Suprapubic skin (tissue), 4 donors: Measurements from ENCODE around the gene GMPPA. TPM values are rescaled to one million over a fixed set of nuclear protein-coding genes. Genes with fewer than 3 reads are reported as not detected.

ENCODE experiments used
- DNase-seq, 2 donors: peaks; one replicate each; pipeline ENCODE4 v3.0.0-alpha.2; 2019; ENCODE audit warnings: low spot score in 2 of 2
- H3K27ac ChIP-seq: fragments of 200-600 bp; sonication (generic); one replicate; pipeline ENCODE4 v1.5.1; 2019
- H3K27me3 ChIP-seq: fragments of 200-600 bp; sonication (generic); one replicate; pipeline ENCODE4 v1.5.1; 2019
- H3K36me3 ChIP-seq: fragments of 200-600 bp; sonication (generic); one replicate; pipeline ENCODE4 v1.5.1; 2019
- H3K4me1 ChIP-seq: fragments of 200-600 bp; sonication (generic); one replicate; pipeline ENCODE4 v1.5.1; 2019
- H3K4me3 ChIP-seq: fragments of 200-600 bp; sonication (generic); one replicate; pipeline ENCODE4 v1.5.1; 2019; ENCODE audit warnings: mild to moderate bottlenecking
- H3K9me3 ChIP-seq: fragments of 200-600 bp; sonication (generic); one replicate; pipeline ENCODE4 v1.5.1; 2019
- CTCF ChIP-seq, 2 donors: fragments of 200-600 bp in 1 of 2; fragments of 450-650 bp in 1 of 2; sonication (generic) in 1 of 2; IDR thresholded peaks; one replicate each; pipeline ENCODE4 v1.5.1; 2016 to 2019; ENCODE audit warnings: antibody characterized with exemption in 2 of 2, mild to moderate bottlenecking in 1 of 2, moderate library complexity in 1 of 2
- EP300 ChIP-seq: sonication (generic); formaldehyde crosslinking; IDR thresholded peaks from one replicate; pipeline ENCODE4 v1.6.1; 2017; ENCODE audit warnings: antibody characterized with exemption
- POLR2A ChIP-seq, 2 donors: fragments of 450-650 bp; IDR thresholded peaks; one replicate each; pipeline ENCODE4 v1.6.1; 2017; ENCODE audit warnings: antibody characterized with exemption in 2 of 2, mild to moderate bottlenecking in 2 of 2, moderate library complexity in 2 of 2
- POLR2AphosphoS5 ChIP-seq, 3 donors: sonication (generic); formaldehyde crosslinking; IDR thresholded peaks; one replicate each; pipeline ENCODE4 v1.6.1; 2017; ENCODE audit warnings: antibody characterized with exemption in 3 of 3
- WGBS: methylation state at CpG from one replicate; pipeline ENCODE4 v1.1.5; 2018; 5-methylcytosine and 5-hydroxymethylcytosine counted together
- total RNA-seq, 4 donors: library from RNA; depleted of rRNA; stranded (reverse); fragments of >200 nt; gene quantifications; one replicate each; pipeline ENCODE4 v1.1.0, GENCODE V29; 2016

Gene GMPPA
- total RNA-seq, 4 donors from 2014 or later: 18.3 to 31.3 (median 22.3) TPM

DNA sequence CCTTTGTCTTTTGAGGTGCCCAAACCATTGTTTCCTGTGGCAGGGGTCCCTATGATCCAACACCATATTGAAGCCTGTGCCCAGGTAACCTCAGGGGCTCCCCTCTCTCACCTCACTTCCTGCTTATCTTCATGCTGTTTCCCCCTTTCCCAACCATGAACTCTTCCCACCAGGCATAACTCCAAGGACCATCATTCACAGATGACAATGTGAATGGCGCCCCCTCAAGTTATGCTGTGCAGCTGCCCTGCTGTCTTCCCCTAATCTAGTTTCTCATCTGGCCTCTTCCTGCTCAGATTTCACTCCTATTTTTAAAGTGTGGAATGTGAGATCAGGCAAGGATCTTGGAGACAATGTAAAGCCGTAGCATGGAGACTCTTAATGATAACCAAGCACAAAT is 1.4 kb downstream of the GMPPA start:
- TF ChIP-seq POLR2AphosphoS5 (IDR thresholded peaks at IDR 0.05): no peak
- no peak for TF ChIP-seq EP300
- TF ChIP-seq POLR2A (IDR thresholded peaks at IDR 0.05): no peak
- TF ChIP-seq CTCF (IDR thresholded peaks at IDR 0.05): no peak
- no peak for DNase-seq
- H3K36me3 ChIP-seq: peaks cover 22% of the 10 kb centered on the region
- H3K27ac ChIP-seq: no peak overlapping the region
- peaks cover 33% of the 10 kb centered on the region for H3K4me1 ChIP-seq
- WGBS: 93% methylated on average over 2 of the region's 2 CpGs
- H3K9me3 ChIP-seq: no peaks in the 10 kb centered on the region
- H3K27me3 ChIP-seq: peaks cover 27% of the 10 kb centered on the region
- no peak overlapping the region for H3K4me3 ChIP-seq

- WGBS: 94% methylated on average over 12 of the region's 14 CpGs
- Histone ChIP-seq H3K9me3 (no peaks in the 10 kb centered on the region), H3K27me3 (peaks cover 12% of the 10 kb centered on the region), H3K4me1 (peaks cover 28% of the 10 kb centered on the region), H3K4me3 (no peak overlapping the region), H3K36me3 (peaks cover 39% of the 10 kb centered on the region), H3K27ac (no peak overlapping the region)
- TF ChIP-seq CTCF (IDR thresholded peaks at IDR 0.05) (no peak), POLR2AphosphoS5 (IDR thresholded peaks at IDR 0.05) (no peak), EP300 (no peak), POLR2A (IDR thresholded peaks at IDR 0.05) (no peak)
- no peak for DNase-seq
Observed at GRCh38 chr2:219501849-219502248, 3.2 kb downstream of the GMPPA start.

DNA sequence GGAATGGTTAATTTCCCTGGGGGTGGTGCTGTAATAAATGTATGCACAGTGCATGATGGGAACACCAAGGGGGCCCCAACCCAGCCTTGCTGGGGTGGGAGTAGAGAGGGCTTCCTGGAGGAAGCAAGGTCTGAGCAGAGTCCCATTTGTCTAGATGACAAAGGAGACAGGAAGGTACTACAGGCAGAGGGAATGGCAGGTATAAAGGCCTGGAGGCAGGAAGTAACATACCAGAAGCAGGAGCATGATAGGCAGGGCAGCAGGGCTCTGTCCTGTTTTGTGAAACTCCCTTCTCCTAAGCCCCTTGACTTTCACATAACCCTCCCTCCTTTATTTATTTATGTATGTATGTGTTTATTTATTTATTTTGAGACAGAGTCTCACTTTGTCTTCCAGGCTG is 3.9 kb downstream of the GMPPA start:
- Histone ChIP-seq H3K9me3 (no peaks in the 10 kb centered on the region), H3K4me1 (peaks cover 20% of the 10 kb centered on the region), H3K27ac (no peak overlapping the region), H3K27me3 (peaks cover 4% of the 10 kb centered on the region), H3K4me3 (no peak overlapping the region), H3K36me3 (peaks cover 47% of the 10 kb centered on the region)
- DNase-seq: no peak
- no peak for TF ChIP-seq CTCF (IDR thresholded peaks at IDR 0.05)
- TF ChIP-seq POLR2A (IDR thresholded peaks at IDR 0.05): no peak
- TF ChIP-seq POLR2AphosphoS5 (IDR thresholded peaks at IDR 0.05): no peak
- TF ChIP-seq EP300: no peak

DNA sequence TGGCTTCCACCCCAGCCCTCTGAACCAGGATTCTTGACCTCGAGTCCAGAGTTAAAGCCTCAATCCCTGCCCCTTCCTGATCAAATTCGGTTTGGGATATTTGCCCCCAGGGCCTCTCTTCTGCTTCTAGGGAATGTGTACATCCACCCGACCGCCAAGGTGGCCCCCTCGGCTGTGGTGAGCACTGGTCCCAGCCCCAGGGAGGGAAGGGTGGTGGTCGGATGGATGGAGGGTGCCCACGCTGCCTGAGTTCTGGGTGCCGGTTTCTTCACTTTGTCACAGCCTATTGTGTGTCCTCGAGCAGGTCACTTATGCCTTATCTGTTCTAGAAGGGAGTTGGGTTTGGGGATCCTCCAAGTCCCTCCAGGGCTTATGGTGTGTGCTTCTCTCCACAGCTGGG is 6.9 kb downstream of the GMPPA start:
- no peaks in the 10 kb centered on the region for H3K9me3 ChIP-seq
- no peak for DNase-seq
- H3K4me1 ChIP-seq: peaks cover 22% of the 10 kb centered on the region
- no peak for TF ChIP-seq POLR2A (IDR thresholded peaks at IDR 0.05)
- no peak for TF ChIP-seq EP300
- TF ChIP-seq POLR2AphosphoS5 (IDR thresholded peaks at IDR 0.05): no peak
- no peak for TF ChIP-seq CTCF (IDR thresholded peaks at IDR 0.05)
- H3K27me3 ChIP-seq: peaks cover 19% of the 10 kb centered on the region
- peaks cover 47% of the 10 kb centered on the region for H3K36me3 ChIP-seq
- H3K27ac ChIP-seq: no peak overlapping the region
- 93% methylated on average over 8 of the region's 9 CpGs for WGBS
- H3K4me3 ChIP-seq: no peak overlapping the region

GRCh38 chr2:219506153-219506801 is 7.6 kb downstream of the GMPPA start:
- peaks cover 26% of the 10 kb centered on the region for H3K27me3 ChIP-seq
- peaks cover 22% of the 10 kb centered on the region for H3K4me1 ChIP-seq
- H3K27ac ChIP-seq: no peak overlapping the region
- DNase-seq: no peak
- peaks cover 47% of the 10 kb centered on the region for H3K36me3 ChIP-seq
- no peak for TF ChIP-seq EP300
- TF ChIP-seq CTCF (IDR thresholded peaks at IDR 0.05): no peak
- TF ChIP-seq POLR2A (IDR thresholded peaks at IDR 0.05): no peak
- no peak for TF ChIP-seq POLR2AphosphoS5 (IDR thresholded peaks at IDR 0.05)
- H3K9me3 ChIP-seq: no peaks in the 10 kb centered on the region
- WGBS: 90% methylated on average over 15 of the region's 23 CpGs
- H3K4me3 ChIP-seq: no peak overlapping the region
